Natural killer cell (primary cell): ENCODE data around the gene TMPRSS11B. TPM values are rescaled to one million over a fixed set of nuclear protein-coding genes. Genes with fewer than 3 reads are reported as not detected.
A peak's percentile ranks its signal among the peaks of the same experiment; 100 is the strongest.
"Not testable (repeated sequence)": the region's sequence is repeated elsewhere in the genome, so short reads cannot be mapped to it uniquely, and the experiment has no call there.

ENCODE experiments used
- ATAC-seq, 3 donors: fragments of 150-1000 bp in 2 of 3; fragments of 200-7000 bp in 1 of 3; cut with Tn5 transposase; 1 replicate in 1 of 3; 2 replicates in 2 of 3; pipeline ENCODE4 v1.10.0; 2021; ENCODE audit warnings: mild to moderate bottlenecking in 2 of 3, moderate library complexity in 2 of 3
- DNase-seq, 2 donors: peaks; one replicate each; pipeline versions ENCODE4 v3.0.0 to v3.0.0-alpha.2; 2013 to 2021; ENCODE audit warnings: mixed read lengths in 1 of 2
- H3K27ac ChIP-seq: one replicate; pipeline ENCODE4 v1.5.1; 2013; ENCODE audit warnings: mild to moderate bottlenecking, low read length
- H3K27me3 ChIP-seq: one replicate; pipeline ENCODE4 v1.6.1; 2013; ENCODE audit warnings: low read length; ENCODE audit not compliant: control insufficient read depth, insufficient read depth
- H3K36me3 ChIP-seq: one replicate; pipeline ENCODE4 v1.6.1; 2013; ENCODE audit warnings: low read length; ENCODE audit not compliant: control insufficient read depth, insufficient read depth
- H3K4me1 ChIP-seq: one replicate; pipeline ENCODE4 v1.6.1; 2013; ENCODE audit warnings: low read length; ENCODE audit not compliant: control insufficient read depth, insufficient read depth
- H3K4me3 ChIP-seq: one replicate; pipeline ENCODE4 v1.5.1; 2013; ENCODE audit warnings: low read length
- H3K9me3 ChIP-seq: one replicate; pipeline ENCODE4 v1.6.1; 2013; ENCODE audit warnings: low read length; ENCODE audit not compliant: control insufficient read depth, insufficient read depth
- H3K27ac Mint-ChIP-seq, 2 donors: one replicate each; pipeline ENCODE4 v1.8.0; 2022; ENCODE audit warnings: mild to moderate bottlenecking in 2 of 2, mixed read lengths in 2 of 2, moderate library complexity in 1 of 2
- H3K27me3 Mint-ChIP-seq, 2 donors: one replicate each; pipeline ENCODE4 v1.8.0; 2022; ENCODE audit warnings: low read depth in 2 of 2, mixed read lengths in 2 of 2
- H3K36me3 Mint-ChIP-seq: one replicate; pipeline ENCODE4 v1.8.0; 2022; ENCODE audit warnings: mixed read lengths
- H3K4me1 Mint-ChIP-seq, 2 donors: one replicate each; pipeline ENCODE4 v1.8.0; 2022; ENCODE audit warnings: mixed read lengths in 2 of 2
- H3K4me3 Mint-ChIP-seq: one replicate; pipeline ENCODE4 v1.8.0; 2022; ENCODE audit warnings: mild to moderate bottlenecking, moderate library complexity, mixed read lengths
- H3K9me3 Mint-ChIP-seq, 2 donors: one replicate each; pipeline ENCODE4 v1.8.0; 2022; ENCODE audit warnings: mixed read lengths in 2 of 2
- CTCF ChIP-seq: fragments of 200-600 bp; IDR thresholded peaks from one replicate; pipeline ENCODE4 v1.8.0; 2022; ENCODE audit warnings: antibody characterized with exemption
- WGBS: methylation state at CpG from one replicate; pipeline ENCODE4 v1.1.7; 2013; ENCODE audit warnings: missing lambda C conversion rate; ENCODE audit not compliant: insufficient coverage; 5-methylcytosine and 5-hydroxymethylcytosine counted together
- intact Hi-C: fragments of 100-400 bp; cut with micrococcal nuclease; formaldehyde crosslinking; loops from one replicate; pipeline ENCODE4 v1.14.2; 2022
- total RNA-seq, 4 donors: library from RNA; stranded (reverse); fragments of 120-200 nt in 1 of 4; gene quantifications; one replicate each; pipeline versions ENCODE4 v1.2.3 to v1.2.4, GENCODE V29; 2013 to 2022

The TMPRSS11B gene
- total RNA-seq, 3 donors from 2014 or later (not counting 1 experiment from before 2014, with no cell fraction given): not detected

GRCh38 chr4:68216501-68216900 is 29.0 kb downstream of the TMPRSS11B start:
- Mint-ChIP-seq H3K36me3 (no peaks in the 10 kb centered on the region), H3K4me1 (no peaks in the 10 kb centered on the region), H3K9me3 (peaks cover 0 to 1% of the 10 kb centered on the region in 2 donors), H3K4me3 (no peak overlapping the region), H3K27me3 (peaks cover 15 to 21% of the 10 kb centered on the region in 2 donors), H3K27ac (no peak overlapping the region)
- peaks cover 12% of the 10 kb centered on the region for H3K27me3 ChIP-seq
- intact Hi-C loops: no loop called here
- no peak for ATAC-seq
- no peak for DNase-seq
- H3K36me3 ChIP-seq: no peaks in the 10 kb centered on the region
- H3K9me3 ChIP-seq: no peaks in the 10 kb centered on the region
- H3K4me3 ChIP-seq: no peak overlapping the region
- H3K27ac ChIP-seq: no peak overlapping the region
- TF ChIP-seq CTCF: no peak
- no peaks in the 10 kb centered on the region for H3K4me1 ChIP-seq

- 80% methylated on average over 1 of the region's 1 CpG for WGBS
- intact Hi-C loops: no loop called here
- ATAC-seq: no peak
Measured at GRCh38 chr4:68209003-68209402, 36.5 kb downstream of the TMPRSS11B start.

GRCh38 chr4:68194305-68194704 is 51.2 kb downstream of the TMPRSS11B start:
- H3K36me3 ChIP-seq, H3K4me3 Mint-ChIP-seq, H3K27ac ChIP-seq, DNase-seq, H3K9me3 ChIP-seq, H3K27me3 ChIP-seq, ATAC-seq, intact Hi-C loops, H3K4me3 ChIP-seq, H3K27ac Mint-ChIP-seq, H3K4me1 ChIP-seq, H3K9me3 Mint-ChIP-seq, H3K36me3 Mint-ChIP-seq, H3K4me1 Mint-ChIP-seq: not testable (repeated sequence)
- peaks cover 3 to 23% of the 10 kb centered on the region in 2 donors for H3K27me3 Mint-ChIP-seq
- 94% methylated on average over 5 of the region's 5 CpGs for WGBS

More at GRCh38 chr4:68209003-68209402, 36.5 kb downstream of the TMPRSS11B start:
- TF ChIP-seq CTCF: no peak
- no peak for DNase-seq
- H3K27me3 Mint-ChIP-seq: peaks cover 0 to 8% of the 10 kb centered on the region in 2 donors
- H3K9me3 ChIP-seq: no peaks in the 10 kb centered on the region
- H3K4me1 ChIP-seq: no peaks in the 10 kb centered on the region
- H3K27ac Mint-ChIP-seq: no peak overlapping the region
- H3K4me3 ChIP-seq: no peak overlapping the region
- H3K4me3 Mint-ChIP-seq: peak overlapping the region; percentile 29
- H3K36me3 Mint-ChIP-seq: peaks cover 29% of the 10 kb centered on the region
- peaks cover 10 to 14% of the 10 kb centered on the region in 2 donors for H3K9me3 Mint-ChIP-seq
- H3K27ac ChIP-seq: no peak overlapping the region
- H3K4me1 Mint-ChIP-seq: no peaks in the 10 kb centered on the region
- no peaks in the 10 kb centered on the region for H3K36me3 ChIP-seq
- H3K27me3 ChIP-seq: no peaks in the 10 kb centered on the region

GRCh38 chr4:68193194-68193593 is 52.3 kb downstream of the TMPRSS11B start:
- Mint-ChIP-seq H3K27me3 (peaks cover 3 to 24% of the 10 kb centered on the region in 2 donors), H3K4me3 (no peak overlapping the region), H3K27ac (no peak overlapping the region), H3K9me3 (no peaks in the 10 kb centered on the region), H3K4me1 (no peaks in the 10 kb centered on the region), H3K36me3 (no peaks in the 10 kb centered on the region)
- Histone ChIP-seq H3K4me1 (no peaks in the 10 kb centered on the region), H3K36me3 (no peaks in the 10 kb centered on the region), H3K4me3 (no peak overlapping the region), H3K27ac (no peak overlapping the region), H3K27me3 (no peaks in the 10 kb centered on the region), H3K9me3 (no peaks in the 10 kb centered on the region)
- ATAC-seq: no peak
- intact Hi-C loops: no loop called here
- WGBS: no CpG with 5 or more reads among the region's 1 CpG
- no peak for TF ChIP-seq CTCF
- no peak for DNase-seq
